HG02610 (cell line): ENCODE data around the gene NCK2.

ENCODE experiments used
- ATAC-seq: cut with Tn5 transposase; IDR thresholded peaks from one replicate; pipeline ENCODE4 v1.9.1; 2021; ENCODE audit warnings: mild to moderate bottlenecking, moderate library complexity; ENCODE audit not compliant: unreplicated experiment

NCK2 gene

GRCh38 chr2:105866216-105867185 is 121.8 kb downstream of the NCK2 start:
- ATAC-seq = no peak

- no peak for ATAC-seq
Observed at GRCh38 chr2:105867587-105867986, 122.9 kb downstream of the NCK2 start.

GRCh38 chr2:105868060-105868459 is 123.3 kb downstream of the NCK2 start:
- ATAC-seq = no peak

- no peak for ATAC-seq
Observed at GRCh38 chr2:105869341-105869740, 124.6 kb downstream of the NCK2 start.

- no peak for ATAC-seq
Observed at GRCh38 chr2:105870062-105870461, 125.3 kb downstream of the NCK2 start.

GRCh38 chr2:105870858-105871257 is 126.1 kb downstream of the NCK2 start:
- no peak for ATAC-seq

- ATAC-seq = no peak
Observed at GRCh38 chr2:105872142-105872728, 127.5 kb downstream of the NCK2 start.

- ATAC-seq = no peak
Observed at GRCh38 chr2:105872830-105873229, 128.1 kb downstream of the NCK2 start.

- ATAC-seq = peak; percentile 6
Observed at GRCh38 chr2:105873281-105873680, 128.6 kb downstream of the NCK2 start.

- peak; percentile 92 for ATAC-seq
Observed at GRCh38 chr2:105873721-105874120, 129.0 kb downstream of the NCK2 start.

GRCh38 chr2:105874466-105874865 is 129.8 kb downstream of the NCK2 start:
- ATAC-seq = no peak

GRCh38 chr2:105875241-105875640 is 130.5 kb downstream of the NCK2 start:
- no peak for ATAC-seq

- no peak for ATAC-seq
Observed at GRCh38 chr2:105876191-105876590, 131.5 kb downstream of the NCK2 start.

- ATAC-seq = no peak
Observed at GRCh38 chr2:105877945-105878344, 133.2 kb downstream of the NCK2 start.

- no peak for ATAC-seq
Observed at GRCh38 chr2:105879106-105879802, 134.5 kb downstream of the NCK2 start.

- ATAC-seq = no peak
Observed at GRCh38 chr2:105879803-105880300, 135.1 kb downstream of the NCK2 start.

GRCh38 chr2:105880637-105881036 is 135.9 kb downstream of the NCK2 start:
- peak; percentile 51 for ATAC-seq

GRCh38 chr2:105881286-105882136 is 136.8 kb downstream of the NCK2 start:
- ATAC-seq = no peak

- ATAC-seq = no peak
Observed at GRCh38 chr2:105882341-105882740, 137.6 kb downstream of the NCK2 start.

GRCh38 chr2:105882920-105883435 is 138.3 kb downstream of the NCK2 start:
- no peak for ATAC-seq
